ENCODE results near the gene CRK. TPM values are rescaled to one million over a fixed set of nuclear protein-coding genes. Genes with fewer than 3 reads are reported as not detected.

CRK gene
- total RNA-seq (2014; rRNA removed; shearing (Covaris generic)): 73.2 and 74.7 TPM in 2 replicates
- polyA plus RNA-seq (2014; cell fraction: nucleus; rRNA removed): 37.1 and 41.9 TPM in 2 replicates

DNA sequence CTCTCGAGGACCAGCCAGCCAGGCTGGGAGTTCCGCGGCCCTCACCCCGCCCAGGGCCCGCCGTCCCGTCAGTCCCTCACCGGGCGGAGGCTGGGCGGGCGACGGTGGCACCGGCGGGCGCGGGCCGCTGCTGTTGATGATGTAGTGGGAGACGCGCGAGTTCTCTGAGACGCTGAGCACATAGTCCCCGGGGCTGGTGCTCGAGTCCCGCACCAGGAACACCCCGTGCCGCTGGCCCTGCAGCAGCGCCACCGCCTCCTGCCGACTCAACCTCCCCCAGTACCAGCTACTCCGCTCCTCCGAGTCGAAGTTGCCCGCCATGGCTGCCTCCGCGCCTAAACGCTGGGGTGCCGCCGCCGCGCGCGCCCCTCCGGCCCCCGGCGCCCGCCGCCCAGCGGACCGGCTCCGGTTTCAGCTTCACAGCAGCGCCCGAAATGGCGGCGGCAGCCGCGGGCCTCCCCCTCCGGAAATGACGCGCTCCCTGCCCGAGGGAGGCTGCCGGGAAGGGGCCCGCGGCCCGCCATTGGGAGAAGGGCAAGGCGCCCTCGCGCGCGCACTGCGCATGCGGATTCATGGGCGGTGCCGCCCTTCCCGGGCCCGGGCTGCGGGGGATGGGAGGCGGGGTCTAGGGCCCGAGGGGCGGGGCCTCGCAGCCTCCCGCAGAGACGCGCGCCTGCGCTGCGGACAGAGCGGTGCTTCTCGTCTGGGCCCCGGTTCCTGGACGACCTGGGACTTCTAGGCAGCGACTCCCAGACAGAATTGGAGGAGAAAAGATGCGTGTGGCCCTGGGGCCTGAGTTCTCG is at the start of gene CRK:
TSS of gene CRK (minus strand) at position 436 of the 803 bp plus-strand sequence. CDS start at position 321, 115 bp downstream.
- peak; percentile 95 for DNase-seq (ENCODE audit: extremely low read depth, low read depth)

DNA sequence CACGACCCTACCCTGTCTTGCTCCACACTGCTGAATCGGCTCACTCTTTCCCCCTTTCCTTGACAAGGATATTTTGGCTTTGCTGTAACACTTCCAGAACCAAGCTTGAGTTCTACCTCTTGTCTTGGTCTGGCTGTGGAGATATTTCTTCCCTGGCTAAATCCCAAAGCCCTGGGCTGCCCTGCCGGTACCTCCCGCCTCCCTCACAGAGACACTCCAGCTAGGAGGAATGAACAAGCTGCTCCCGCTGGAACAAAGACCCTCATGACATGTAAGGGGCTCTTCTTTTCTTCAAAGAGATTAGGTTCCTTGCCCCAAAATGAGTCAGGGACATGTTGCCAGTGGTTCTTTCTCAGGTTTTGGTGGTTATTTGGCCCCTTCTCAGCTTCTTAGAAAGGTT is 49.6 kb upstream of the CRK start:
- no peak for DNase-seq (ENCODE audit: extremely low read depth, low read depth)

DNA sequence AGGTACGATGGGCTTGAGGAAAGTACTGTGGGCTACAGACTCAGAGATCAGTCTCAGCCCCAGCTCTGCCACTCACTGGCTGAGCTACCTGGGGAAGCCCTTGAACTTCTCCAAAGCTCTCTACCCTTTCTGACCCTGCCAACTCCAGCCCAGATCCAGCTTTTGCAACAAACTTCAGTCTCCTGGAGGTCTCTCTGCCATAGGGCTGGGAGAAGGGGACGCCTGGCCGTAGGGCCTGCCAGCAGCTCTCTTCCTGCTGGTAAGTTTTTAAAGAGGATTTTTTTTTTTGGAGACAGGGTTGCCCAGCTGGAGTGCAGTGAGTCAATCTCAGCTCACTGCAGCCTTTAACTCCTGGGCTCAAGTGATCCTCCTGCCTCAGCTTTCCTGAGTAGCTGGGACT is 48.8 kb upstream of the CRK start:
- no peak for DNase-seq (ENCODE audit: extremely low read depth, low read depth)

DNA sequence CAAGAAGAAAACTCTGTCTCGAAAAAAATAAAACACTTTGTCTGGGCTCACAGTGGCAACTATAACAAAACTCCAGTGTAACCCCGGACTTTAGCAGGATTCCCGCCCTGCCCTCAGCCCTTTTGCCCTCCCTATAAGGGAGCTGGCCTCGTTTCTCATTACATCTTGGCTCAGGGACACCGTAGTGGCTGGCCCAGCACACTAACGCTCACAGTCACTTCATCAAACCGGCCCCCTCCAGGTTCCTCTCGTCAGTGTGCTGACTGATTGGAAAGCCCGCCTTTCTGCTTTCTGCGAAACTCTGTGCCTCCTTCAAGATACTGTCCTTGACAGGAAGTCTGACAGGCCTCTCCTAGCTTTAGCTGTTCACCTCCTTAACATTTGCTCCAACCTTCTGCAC is 47.7 kb upstream of the CRK start:
- DNase-seq (ENCODE audit: extremely low read depth, low read depth): no peak

DNA sequence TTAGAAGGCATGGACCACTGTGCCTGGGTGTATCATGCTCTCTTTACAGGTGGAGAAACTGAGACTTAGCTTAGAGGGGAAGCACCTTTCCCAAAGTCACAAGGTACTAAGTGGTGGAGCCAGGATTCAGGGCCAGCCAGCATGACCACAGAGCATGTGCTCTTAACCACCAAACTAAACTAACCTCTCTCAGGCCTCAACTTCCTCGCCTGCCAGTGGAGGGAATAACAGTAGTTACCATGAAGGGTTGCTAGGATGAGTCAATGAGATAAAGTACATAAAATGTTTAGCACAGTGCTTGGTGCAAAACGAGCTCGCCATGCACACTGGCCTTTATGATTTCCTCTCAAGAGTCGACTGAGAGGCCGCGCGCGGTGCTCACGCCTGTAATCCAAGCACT is 42.8 kb upstream of the CRK start:
- no peak for DNase-seq (ENCODE audit: extremely low read depth, low read depth)

DNA sequence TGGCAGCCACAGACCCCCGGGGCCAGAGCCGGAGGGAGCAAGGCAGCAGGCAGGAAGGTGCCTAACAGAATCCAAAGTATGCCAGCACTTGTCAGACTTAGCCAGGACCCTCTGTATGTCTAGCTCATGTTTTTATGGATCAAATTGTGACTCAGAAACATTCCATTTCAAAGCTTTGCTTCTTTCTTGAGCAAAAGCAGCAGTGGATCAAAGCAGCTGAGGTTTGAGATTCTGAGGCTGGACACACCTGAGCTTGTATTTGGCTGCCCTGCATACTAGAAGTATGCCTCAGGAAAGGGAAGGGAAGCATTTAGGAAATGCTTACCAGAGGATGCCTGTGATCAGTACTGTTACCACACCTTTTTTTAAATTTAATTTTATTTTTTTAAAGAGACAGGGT is 42.2 kb upstream of the CRK start:
- DNase-seq (ENCODE audit: extremely low read depth, low read depth): no peak

DNA sequence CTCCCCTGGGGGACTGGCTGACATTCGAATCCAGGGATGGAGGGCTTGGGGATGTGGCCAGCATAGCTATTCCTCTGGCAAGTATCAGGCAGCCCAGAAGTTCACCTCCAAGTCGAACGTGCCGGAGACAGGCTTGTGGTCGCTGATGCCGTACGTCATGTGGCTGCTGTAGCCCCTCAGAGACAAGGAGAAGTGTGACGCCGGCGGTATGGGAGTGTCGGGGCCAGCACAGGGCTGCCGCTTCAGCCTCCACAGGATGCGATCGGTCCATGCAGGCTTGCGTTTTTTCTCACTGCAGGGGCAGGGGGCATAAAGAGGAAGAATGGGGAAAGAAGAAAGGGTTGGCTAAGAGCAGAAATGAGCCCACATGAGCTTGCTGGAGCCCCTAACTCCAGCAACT is 41.8 kb upstream of the CRK start:
- no peak for DNase-seq (ENCODE audit: extremely low read depth, low read depth)

DNA sequence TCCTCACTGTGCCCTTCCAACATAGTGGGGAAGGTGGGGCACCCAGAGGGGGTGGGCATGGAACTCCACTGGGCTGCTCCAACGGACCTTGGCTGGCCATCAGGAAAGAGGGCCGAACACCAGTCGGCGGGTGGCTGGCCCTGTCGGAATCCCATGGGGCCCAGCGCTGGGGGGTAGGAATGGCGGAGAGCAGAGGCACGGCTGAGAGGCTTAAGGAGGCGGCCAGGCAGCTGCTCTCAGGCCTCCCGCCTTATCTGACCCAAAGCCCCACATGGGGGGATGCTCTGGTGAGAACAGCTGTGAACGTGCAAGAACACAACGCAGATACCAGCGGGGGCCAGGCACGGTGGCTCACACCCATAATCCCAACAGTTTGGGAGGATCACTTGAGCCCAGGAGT is 40.8 kb upstream of the CRK start:
- DNase-seq (ENCODE audit: extremely low read depth, low read depth): no peak

DNA sequence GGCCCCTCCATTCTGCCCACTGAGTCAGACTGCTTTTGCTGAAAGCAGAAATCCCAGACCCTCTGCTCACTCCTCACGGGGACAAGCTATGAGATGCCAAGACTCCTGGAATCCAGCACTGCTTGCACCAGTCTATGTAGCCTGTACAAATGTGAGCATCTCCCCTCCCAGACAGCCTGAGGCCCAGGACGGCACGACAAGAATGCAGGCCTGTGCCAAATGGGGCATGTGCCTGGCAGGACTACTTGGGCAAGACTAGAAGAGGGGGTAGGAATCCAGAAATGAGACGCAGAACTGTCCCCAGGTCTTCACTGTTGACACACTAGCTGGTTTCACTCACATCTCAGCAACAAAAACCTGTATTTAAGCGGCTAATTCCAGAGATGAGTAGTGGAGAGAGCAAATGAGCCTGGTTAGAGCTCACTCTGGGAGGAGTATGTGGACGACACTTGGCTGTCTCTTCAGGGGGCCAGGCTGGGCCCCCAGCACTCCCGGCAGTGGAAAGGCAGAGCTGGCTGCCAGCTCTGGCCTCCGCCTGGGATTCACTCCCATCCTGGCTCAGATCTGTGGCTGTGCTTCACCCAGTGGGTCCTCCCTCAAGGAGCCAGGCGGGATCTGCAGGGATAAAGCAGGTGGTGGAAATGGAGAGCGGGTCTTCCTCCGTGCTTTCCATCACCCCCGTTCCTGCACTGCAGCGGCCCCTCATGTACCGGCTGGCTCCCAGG is 39.4 kb upstream of the CRK start:
- DNase-seq (ENCODE audit: extremely low read depth, low read depth): no peak

DNA sequence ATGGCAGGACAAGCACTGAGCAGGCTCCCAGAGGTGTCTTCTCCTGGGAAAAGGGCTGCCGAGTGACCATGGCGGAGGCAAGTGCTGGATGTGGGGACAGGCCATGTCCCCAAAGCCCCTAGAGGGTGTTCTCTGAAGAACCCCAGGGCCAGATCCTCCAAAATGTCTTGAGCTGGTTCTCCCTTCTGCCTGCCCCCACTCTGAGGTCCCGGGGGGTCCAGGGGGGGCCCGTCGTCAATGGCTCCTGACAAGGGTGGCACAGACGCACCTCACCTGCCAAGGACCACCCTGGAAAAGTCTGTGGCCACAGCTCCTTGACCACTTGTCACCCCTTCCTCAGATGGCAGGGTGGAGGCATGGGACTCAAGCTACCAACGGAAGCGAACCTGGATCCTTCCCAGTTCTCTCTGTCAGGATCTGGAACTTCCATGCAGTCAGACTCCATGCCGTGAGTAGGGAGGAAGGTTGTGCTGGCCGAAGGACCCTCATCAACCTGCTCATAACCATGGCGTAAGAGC is 38.8 kb upstream of the CRK start:
- DNase-seq (ENCODE audit: extremely low read depth, low read depth): no peak

DNA sequence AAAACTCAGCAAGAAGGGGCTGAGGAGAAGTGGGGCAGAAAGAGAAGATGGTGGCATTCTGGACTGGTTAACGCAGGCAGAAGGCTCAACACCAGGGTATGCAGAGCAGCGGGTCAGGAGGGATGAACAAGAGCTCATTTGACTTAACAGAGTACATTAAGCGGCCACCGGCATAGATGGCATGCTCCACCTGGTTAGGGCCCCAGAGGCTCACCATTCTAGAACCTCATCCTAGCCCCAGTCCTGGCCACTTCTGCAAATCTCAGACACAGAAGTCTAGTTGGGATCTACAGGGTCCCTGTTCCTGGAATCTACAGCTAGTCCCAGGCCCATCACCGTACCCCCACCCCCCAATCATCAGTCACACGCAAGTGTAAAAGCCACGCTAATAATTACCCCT is 38.2 kb upstream of the CRK start:
- DNase-seq (ENCODE audit: extremely low read depth, low read depth): no peak

DNA sequence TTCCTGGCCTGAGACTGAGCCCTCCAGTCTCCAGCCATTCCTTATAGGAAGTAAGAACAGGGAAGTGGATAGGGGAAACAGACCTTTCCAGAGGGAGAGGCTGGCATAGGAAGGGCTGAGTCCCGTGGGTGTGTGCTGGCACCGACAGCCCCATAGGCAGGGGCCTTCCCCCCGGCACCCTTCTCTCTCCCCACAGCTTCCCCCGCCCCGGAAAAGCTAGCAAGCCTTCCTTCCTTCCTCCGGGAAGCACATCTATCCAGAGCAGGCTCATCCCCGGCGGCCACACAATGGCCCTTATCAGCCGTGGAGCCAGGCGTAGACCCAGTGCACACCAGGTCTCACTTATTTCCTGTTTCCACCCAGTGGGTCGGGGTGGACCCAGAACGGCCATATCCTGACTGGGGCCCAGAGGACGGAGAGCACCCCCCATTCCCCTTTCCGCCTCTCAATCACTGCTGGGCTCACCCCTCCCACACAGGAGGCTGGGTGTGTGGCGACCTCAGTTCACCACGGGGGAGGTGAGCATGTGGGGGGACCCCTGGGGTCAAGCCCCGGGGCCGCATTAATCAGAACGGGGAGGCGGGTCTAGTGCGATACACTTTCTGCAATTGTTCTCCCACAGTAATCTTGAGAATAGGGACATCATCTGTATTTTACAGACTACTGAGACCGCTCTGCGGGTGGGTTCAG is 37.4 kb upstream of the CRK start:
- no peak for DNase-seq (ENCODE audit: extremely low read depth, low read depth)

DNA sequence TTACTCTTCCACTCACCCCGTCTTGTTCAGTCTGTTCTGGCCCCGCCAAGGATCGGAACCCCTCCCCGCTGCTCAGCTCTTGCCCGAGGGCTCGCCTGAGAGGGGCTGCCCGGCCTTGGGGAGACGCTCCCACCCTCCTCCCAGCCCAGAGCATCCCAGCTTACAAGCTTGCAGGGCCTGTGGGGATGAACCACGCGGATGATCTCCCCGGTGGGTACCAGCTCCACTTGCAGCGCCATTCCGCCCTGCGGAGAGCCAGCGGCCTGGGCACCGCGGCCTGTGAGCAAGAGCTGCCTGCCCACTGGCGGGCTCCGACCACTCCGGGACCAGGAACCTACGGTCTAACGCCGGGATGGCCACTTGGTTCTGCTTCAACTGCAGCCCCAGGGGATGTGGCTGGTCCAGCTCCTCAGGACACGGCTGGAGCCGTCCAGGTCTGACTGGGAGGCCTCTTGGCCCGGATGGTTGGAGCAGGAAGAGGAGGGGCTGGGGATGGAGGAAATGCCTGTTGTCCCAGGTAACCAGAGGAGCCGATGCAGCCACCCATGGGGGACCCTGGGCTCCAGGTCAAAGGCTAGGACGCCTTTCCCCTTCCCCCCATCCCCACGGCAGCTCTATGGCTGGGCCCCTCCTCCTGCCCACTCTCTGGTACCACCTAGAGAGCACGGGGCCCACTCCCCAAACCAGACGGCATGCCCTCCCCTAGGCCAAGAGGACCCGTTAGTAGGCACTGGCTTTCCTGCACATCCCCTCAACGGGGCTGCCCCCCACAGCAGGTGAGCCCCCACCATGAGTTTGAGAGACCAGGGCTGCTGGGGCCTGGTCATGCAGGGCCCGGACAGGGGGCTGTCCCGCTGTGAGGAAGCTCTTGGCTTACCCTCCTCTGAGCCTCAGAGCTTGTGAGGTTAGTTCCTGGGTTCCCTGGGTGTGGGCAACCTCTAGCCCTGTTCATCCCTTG is 36.5 kb upstream of the CRK start, which contains the start of gene MYO1C:
TSS of gene MYO1C (minus strand) at position 438 of the 958 bp plus-strand sequence. CDS start at position 239, 199 bp downstream.
- no peak for DNase-seq (ENCODE audit: extremely low read depth, low read depth)

DNA sequence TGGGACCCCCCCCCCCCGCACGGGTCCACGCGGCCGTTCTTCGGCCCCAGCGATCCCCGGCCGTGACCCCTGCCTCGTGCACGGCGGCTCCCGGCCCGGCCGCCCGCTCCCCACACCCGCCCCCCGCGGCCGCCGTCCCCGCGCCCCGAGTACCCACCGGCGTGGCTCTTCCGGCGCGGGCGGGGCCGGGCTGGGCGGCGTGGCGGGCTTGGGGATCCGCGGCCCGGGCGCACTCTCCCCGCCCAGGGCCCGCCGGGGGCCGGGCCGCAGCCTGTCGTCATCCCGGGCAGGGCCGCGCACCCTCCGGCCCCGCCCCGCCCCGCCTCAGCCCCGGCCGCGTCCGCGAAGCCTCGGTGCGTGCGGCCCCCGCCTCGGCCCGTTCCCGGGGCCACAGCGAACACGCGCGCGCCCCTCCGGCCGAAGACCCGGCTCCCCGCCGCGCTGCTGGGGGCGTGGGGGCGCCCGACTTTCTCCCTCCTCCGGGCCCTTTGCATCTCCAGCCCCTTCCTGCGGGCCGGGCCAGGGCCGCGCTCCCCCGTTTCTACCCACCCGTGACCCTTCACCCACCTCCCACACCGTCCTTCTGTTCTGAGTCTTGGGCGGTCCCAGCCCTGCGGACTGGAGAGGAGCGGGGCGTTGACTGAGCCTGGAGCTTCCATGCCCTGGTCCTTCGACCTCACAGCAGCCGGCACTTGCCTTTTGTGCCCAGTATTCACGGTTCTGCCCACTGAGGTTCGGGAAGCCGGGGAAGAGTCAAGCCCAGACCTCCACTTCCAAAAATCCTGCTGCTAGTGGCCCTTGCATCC is 35.6 kb upstream of the CRK start:
- peak; percentile 53 for DNase-seq (ENCODE audit: extremely low read depth, low read depth)

DNA sequence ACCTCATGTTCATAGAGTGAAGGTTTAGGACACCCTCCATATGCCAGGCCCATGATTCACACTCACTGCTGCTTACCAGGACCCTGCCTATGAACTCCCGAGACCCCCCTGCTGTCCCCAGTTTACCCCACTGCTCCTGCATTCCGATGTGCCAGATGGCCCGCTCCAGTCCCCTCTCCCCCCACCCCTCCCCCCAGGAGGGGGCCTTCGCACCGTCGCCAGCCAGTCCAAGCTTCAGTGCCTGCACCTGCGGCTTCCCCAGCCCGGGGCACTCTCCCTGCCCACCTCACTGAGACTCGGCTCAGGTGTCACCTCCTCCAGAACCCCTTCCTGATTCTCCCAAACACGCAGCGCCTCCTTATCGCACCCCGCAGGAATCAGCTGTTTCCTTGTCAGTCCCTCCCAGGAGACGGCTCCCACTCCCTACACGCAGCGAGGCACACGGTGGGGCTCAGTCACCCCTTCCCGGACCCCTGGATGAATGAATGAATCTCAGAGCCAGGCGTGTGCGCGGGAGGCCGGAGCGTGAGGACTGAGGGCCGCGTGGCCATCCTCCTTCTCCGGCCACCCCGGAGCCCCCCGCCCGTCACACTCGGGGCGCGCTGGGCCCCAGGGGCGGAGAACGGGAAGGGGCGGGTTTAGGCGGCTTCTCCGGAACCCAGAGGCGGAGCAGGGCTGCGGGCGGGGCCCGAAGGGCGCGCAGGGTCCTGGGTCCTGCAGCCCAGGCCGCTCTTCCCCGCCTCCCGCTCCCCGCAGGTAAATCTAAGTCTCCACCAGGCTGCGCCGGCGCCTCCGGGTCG is 34.8 kb upstream of the CRK start:
- peak; percentile 40 for DNase-seq (ENCODE audit: extremely low read depth, low read depth)

DNA sequence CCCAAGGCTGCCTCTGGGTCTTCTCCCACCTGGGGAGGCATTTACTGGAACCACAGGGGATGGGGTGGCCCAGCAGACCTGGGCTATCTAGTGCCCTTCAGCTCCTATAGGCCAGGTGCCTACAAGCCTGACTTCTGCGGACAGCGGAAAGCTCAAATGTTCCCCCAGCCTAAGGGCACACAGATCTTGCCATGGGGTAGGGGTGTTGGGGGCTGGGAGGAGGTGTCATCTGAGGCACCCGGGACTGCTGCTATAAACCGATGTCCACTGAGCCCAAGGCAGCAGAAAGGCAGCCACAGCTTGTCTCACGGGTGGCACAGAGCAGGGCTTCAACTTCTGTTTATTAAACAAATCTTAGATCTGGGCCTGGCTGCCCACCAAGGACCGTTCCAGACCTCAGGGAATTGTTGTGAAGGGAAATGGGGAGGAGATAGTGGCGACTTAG is 32.8 kb upstream of the CRK start:
- no peak for DNase-seq (ENCODE audit: extremely low read depth, low read depth)

DNA sequence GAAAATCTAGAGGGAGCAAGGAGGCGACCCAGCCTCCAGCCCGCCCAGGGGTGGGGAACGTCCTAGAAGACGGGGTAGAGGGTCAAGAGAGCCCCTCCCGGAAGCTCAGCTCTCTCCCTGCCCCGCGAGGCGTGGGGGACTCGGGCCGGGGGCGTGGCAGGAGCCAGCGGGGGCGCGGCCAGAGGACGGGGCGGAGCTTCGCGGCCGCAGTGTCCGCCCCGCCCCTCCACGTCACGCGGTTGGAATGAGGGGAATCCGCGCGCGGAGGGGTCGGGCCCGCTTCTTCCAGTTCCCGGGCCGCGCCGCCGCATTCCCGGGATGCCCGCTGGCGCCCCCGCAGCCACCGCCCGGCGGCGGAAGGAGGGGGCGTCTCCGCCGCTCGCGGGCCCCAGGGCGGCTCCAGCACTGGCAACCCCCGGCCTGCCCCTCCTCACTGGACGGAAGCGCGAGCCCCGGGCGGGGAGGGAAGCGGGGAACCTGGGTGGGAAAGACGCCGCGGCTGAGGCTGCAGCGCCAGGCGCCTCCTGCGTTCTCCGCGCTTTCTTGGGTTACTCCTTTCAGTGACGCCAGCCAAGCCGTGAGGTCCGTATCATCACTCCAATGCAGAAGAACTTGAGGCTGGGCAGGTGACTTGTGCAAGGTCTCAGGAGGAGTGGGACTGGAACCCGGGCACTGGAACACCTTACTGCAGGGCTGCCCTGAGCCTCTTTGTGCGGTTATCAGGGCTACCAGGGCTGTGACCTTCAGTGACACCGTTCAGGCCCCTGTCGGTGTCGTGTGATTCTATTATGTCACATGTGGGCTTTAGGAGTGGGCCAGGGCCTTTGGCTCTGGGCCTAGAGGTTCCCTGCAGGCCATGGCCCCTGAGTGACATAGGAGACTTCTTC is 32.1 kb upstream of the CRK start:
- DNase-seq (ENCODE audit: extremely low read depth, low read depth): peak; percentile 77
